Measurements from ENCODE around the gene APRT.
"Not testable (repeated sequence)": the region's sequence is repeated elsewhere in the genome, so short reads cannot be mapped to it uniquely, and the experiment has no call there.

APRT gene

DNA sequence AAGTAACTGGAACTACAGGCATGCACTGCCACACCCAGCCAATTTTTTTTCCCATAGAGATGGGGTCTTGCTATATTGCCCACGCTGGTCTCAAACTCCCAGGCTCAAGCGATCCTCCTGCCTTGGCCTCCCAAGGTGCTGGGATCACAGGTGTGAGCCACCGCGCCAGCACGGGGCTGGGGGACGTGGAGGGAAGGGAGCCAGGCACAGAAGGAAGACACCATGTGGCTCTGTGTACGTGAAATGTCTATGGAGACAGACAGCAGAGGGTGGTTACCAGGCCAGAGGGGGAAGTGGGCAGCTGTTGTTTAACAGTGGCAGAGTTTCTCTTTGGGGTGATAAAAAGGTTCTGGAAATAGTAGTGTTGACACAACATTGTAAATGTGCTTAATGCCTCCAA is 22.1 kb downstream of the APRT start:
- TF ChIP-seq POLR2A (IDR thresholded peaks at IDR 0.05; ENCODE audit: low read depth, low read length) (no peak), TAF1 (IDR thresholded peaks at IDR 0.05; ENCODE audit: borderline replicate concordance, low read depth, low read length) (no peak), POLR2AphosphoS5 (IDR thresholded peaks at IDR 0.05; ENCODE audit: low read depth, low read length) (no peak)
- no peak for DNase-seq (ENCODE audit: insufficient read length)
- FAIRE-seq, result no peak

- FAIRE-seq; DNase-seq (ENCODE audit: insufficient read length): not testable (repeated sequence)
Measured at GRCh38 chr16:88788749-88789148, 23.0 kb downstream of the APRT start.

- no peak for FAIRE-seq
- DNase-seq (ENCODE audit: insufficient read length), result no peak
- TF ChIP-seq POLR2A (IDR thresholded peaks at IDR 0.05; ENCODE audit: low read depth, low read length) (no peak), POLR2AphosphoS5 (IDR thresholded peaks at IDR 0.05; ENCODE audit: low read depth, low read length) (no peak), TAF1 (IDR thresholded peaks at IDR 0.05; ENCODE audit: borderline replicate concordance, low read depth, low read length) (no peak)
Measured at GRCh38 chr16:88787579-88788314, 24.0 kb downstream of the APRT start.

DNA sequence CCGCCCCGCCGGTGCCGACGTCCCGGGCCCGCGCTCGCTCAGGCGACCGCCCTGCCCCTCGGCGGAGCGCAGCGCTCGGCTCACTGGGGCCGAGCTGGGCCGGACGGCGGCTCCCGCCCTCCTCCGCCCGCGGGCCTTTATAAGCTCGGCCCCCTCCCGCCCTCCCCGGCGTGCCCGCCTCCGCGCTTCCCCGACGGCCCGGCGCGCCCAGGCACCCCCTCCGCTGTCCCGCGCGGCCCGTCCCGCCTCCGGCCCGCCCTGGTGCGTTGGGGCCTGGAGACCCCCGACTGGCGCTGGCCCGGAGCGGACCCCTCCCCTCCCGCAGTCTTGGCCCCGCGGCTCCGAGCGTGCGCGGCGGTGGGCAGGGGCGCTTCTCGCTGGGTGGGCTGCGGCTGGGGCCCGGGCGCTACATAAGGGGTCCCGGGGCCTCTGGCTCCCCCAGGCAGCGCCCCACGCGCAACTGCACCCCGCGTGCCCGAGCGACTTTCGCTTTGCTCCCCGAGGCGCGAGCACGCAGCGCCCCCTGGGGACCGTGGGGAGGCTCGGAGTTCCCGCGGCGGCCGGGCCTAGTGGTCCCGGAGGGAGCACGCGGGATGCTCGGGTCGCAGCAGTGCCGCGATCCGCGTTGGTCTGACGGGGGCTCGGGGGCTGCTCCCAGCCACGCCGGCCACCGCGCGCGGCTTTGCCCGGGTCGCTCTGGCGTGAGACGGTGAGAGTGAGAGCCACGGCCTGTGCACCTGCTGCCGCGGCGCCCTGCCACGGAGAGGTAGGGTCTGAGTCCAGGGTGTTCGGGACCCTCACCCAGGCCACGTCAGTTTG is 26.4 kb downstream of the APRT start, which contains the start of gene PIEZO1:
Gene PIEZO1 (minus strand): TSS at position 115 of the 819 bp plus-strand sequence. CDS start 256 bp downstream, outside the sequence.
- TF ChIP-seq POLR2AphosphoS5 (IDR thresholded peaks at IDR 0.05; ENCODE audit: low read depth, low read length) (peak; percentile 56; the same call in 1 of the 2 replicates), TAF1 (IDR thresholded peaks at IDR 0.05; ENCODE audit: borderline replicate concordance, low read depth, low read length) (no peak), POLR2A (IDR thresholded peaks at IDR 0.05; ENCODE audit: low read depth, low read length) (peak; percentile 81)
- DNase-seq (ENCODE audit: insufficient read length) (peak; percentile 74), FAIRE-seq (peak; percentile 62)

- FAIRE-seq, result no peak
- TF ChIP-seq TAF1 (IDR thresholded peaks at IDR 0.05; ENCODE audit: borderline replicate concordance, low read depth, low read length) (no peak), POLR2A (IDR thresholded peaks at IDR 0.05; ENCODE audit: low read depth, low read length) (no peak), POLR2AphosphoS5 (IDR thresholded peaks at IDR 0.05; ENCODE audit: low read depth, low read length) (no peak)
Measured at GRCh38 chr16:88784856-88785105, 26.9 kb downstream of the APRT start.

DNA sequence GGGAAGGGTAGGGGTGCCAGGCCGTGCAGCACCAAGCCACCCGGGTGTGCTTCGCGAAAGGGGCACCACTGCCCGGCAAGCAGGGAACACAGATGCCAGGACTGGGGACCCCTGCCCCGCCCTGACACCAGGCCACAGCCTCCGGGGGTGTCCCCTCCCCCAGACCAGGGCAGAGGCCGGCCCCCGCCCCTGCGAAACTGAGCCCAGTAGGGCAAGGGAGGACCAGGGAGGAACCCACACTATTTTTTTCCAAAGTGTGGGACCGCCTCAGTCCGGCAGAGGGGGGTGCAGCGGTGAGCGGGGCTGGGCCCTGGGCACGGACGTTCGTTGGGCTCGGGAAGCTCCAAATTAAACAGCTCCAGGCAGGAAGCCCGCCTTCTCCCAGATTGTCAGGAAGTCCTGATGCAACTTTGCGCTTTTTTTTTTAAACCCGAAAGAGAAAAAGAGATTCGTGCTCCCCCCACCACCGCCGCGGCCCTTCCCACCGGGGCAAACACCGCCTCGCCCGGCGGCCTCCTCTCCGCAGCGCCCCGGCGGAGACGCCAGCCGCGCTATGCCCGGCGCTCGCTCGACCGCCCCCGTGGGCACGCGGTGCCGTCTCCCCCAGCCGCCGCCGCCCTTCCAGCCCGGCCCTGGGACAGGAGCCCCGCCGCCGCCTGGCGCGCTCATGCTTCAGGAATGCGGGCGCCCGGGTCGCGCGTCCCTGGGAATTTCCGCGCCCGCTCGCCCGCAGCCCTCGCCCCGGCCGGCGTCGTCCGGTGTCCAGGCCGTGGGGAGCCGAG is 27.5 kb downstream of the APRT start:
- DNase-seq (ENCODE audit: insufficient read length) (no peak), FAIRE-seq (no peak)
- TF ChIP-seq TAF1 (IDR thresholded peaks at IDR 0.05; ENCODE audit: borderline replicate concordance, low read depth, low read length) (no peak), POLR2A (IDR thresholded peaks at IDR 0.05; ENCODE audit: low read depth, low read length) (no peak), POLR2AphosphoS5 (IDR thresholded peaks at IDR 0.05; ENCODE audit: low read depth, low read length) (no peak)

More at GRCh38 chr16:88784856-88785105, 26.9 kb downstream of the APRT start:
- DNase-seq (ENCODE audit: insufficient read length), result no peak

DNA sequence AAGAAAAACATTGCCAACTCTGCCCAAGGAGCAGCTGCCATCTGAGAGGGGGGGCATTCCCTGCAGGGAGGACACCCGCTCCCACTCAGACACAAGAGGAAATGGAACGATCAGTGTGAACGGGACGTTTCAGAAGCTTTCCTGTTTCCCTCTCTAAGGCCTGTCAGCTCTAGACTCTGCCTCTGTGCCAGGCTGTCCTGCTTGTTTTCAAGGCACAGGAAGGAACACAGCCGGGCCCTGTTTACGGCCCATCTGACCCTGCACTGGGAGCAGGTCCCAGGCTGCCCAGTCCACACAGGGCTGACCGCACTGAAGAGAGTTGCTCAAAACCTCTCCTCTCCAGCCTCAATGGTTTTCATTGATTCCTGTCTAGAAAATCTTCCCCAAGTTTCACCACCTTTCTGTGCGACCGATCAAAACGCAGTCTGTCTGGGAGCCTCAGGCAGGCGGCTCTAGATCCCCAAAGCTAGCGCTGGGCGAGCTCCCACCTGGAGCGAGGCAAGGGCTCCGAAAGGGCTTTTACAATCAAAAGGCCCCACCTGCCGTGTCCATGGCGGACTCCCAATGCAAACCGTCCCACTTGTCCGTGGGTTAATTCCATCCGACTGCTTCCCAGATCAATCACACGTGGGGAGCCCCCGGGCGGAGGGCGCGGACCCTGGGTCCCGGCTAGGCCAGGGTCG is 28.2 kb downstream of the APRT start:
- DNase-seq (ENCODE audit: insufficient read length) (no peak), FAIRE-seq (no peak)
- TF ChIP-seq TAF1 (IDR thresholded peaks at IDR 0.05; ENCODE audit: borderline replicate concordance, low read depth, low read length) (no peak), POLR2A (IDR thresholded peaks at IDR 0.05; ENCODE audit: low read depth, low read length) (no peak), POLR2AphosphoS5 (IDR thresholded peaks at IDR 0.05; ENCODE audit: low read depth, low read length) (no peak)

DNA sequence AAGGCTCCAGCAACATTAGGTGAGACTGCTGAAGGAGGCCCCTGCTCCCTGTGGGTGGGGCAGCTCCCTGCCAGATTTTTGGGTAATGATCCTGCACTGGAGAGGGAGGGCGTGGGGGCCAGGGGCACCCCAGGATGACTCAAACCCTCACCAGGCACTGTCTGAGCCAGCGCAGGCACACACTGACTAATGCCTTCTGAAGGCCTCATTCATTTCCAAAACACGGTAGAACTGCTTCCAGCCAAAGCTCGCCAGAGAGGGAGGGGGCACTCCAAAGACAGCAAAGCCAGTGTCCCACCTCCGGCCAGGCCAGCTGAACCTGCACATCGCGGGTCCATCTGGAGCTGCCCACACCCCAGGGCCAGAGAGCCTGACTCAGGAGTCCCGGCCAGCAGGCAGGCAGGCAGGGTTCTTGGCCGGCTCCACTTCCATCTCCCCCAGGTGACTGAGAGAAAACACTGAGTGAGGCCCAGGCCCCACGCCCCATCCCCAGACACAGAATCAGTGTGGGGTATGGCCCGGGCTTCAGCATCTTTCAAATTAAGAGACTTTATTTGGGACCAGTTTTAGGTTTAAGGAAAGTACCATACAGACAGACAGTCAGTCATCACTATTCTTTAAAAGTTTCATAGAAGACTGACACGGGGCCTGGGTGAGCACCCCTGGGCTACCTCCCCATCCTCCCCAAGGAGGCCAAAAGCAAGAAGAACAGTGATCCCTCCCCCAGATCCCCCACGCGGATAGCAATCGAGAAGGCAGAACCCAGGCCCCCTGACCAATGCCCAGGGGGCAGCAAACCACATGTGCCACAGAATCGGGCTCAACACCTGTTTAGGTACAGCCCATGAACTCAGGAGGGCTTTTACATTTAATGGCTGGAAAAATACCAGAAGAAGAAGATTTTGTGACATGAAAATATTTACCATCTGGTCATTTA is 29.0 kb downstream of the APRT start:
- DNase-seq (ENCODE audit: insufficient read length), result no peak
- TF ChIP-seq POLR2A (IDR thresholded peaks at IDR 0.05; ENCODE audit: low read depth, low read length), result no peak
- FAIRE-seq, result peak; percentile 64

DNA sequence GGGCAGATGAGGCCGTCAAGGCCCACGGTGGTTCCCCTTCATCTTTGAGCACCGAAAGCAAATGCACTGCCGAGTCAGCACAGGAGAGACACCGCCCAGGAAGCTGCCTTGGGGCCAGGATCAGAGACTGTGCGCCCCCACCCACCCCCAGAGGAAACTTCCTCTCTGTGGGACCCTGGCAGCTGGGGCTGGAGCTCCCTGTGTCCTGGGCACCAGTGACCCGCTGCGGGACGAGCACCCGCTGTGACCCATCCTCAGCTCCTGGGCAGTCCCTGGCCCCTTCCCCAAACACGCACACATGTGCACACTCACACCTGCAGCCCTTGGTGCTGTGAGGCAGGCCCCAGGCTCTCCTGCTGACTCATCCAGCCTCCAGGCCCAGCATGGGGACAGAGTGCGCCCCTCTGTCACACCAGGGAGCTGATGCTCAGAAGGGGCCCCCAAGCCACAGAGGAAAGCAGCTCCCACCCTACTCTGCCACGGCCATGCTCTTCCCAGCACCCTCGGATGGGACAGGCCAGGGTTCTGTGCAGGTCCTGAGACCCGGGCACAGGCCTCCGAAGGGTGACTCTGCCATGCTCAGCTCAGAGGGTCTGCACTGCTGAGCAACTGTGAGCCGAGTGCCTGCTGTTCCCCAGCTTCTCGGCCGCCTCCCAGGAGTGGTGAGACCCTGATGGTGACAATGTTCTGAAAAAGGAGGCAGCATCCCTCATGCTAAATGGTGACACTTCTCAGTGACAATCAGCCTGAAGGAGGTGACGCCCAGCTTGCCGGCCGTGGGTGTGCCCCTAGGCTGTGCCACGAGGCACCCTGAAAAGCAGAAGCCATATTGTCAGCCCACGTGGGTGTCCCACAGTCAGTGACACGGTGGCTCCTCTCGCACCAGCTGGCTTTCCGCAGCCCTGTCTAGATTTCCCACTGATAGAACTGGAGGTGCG is 30.3 kb downstream of the APRT start:
- TF ChIP-seq POLR2AphosphoS5 (IDR thresholded peaks at IDR 0.05; ENCODE audit: low read depth, low read length) (peak; percentile 70), TAF1 (IDR thresholded peaks at IDR 0.05; ENCODE audit: borderline replicate concordance, low read depth, low read length) (no peak), POLR2A (IDR thresholded peaks at IDR 0.05; ENCODE audit: low read depth, low read length) (peak; percentile 68; the same call in 1 of the 2 replicates)
- FAIRE-seq (peak; percentile 91), DNase-seq (ENCODE audit: insufficient read length) (peak; percentile 69)
